ENCODE data around the gene KRTAP9-1. TPM values are rescaled to one million over a fixed set of nuclear protein-coding genes. Genes with fewer than 3 reads are reported as not detected.
A peak's percentile ranks its signal among the peaks of the same experiment; 100 is the strongest.

The KRTAP9-1 gene
- total and polyA plus RNA-seq, 4 donors: not detected

GRCh38 chr17:41176744-41177387, 12.8 kb upstream of the KRTAP9-1 start:
- H3K4me1 ChIP-seq (ENCODE audit: control insufficient read depth in 1 of 2, insufficient read depth in 2 of 2, low read length in 2 of 2): peaks cover 0 to 1% of the 10 kb centered on the region in 2 donors
- WGBS, 2 donors: 76 to 77% methylated on average over 3 of the region's 3 CpGs

GRCh38 chr17:41177727-41178271, 11.9 kb upstream of the KRTAP9-1 start, which contains the start of gene KRTAP4-2:
Gene KRTAP4-2, minus strand, starts transcription at chr17:41178221. Its CDS starts 57 bp downstream, at chr17:41178164.
- Histone ChIP-seq H3K36me3 (ENCODE audit: control insufficient read depth in 1 of 2, insufficient read depth in 2 of 2, low read length in 1 of 2) (no peaks in the 10 kb centered on the region), H3K4me1 (ENCODE audit: control insufficient read depth in 1 of 2, insufficient read depth in 2 of 2, low read length in 2 of 2) (peaks cover 0 to 1% of the 10 kb centered on the region in 2 donors), H3K27me3 (ENCODE audit: control insufficient read depth in 1 of 2, insufficient read depth in 2 of 2, low read length in 1 of 2) (no peaks in the 10 kb centered on the region), H3K4me3 (ENCODE audit: low read length in 2 of 2) (no peak within 1 kb of the TSS), H3K9me3 (ENCODE audit: control insufficient read depth, low read length) (peaks cover 1% of the 10 kb centered on the region), H3K27ac (ENCODE audit: low read depth in 1 of 2, low read length in 2 of 2) (no peak within 1 kb of the TSS)
- DNase-seq (no peak), ATAC-seq (ENCODE audit: low FRiP score) (no peak)
- intact Hi-C loops (cut with DNase I): no loop called here
- WGBS, 2 donors: 85 to 86% methylated on average over 7 of the region's 7 CpGs

More at GRCh38 chr17:41176744-41177387, 12.8 kb upstream of the KRTAP9-1 start:
- no peak for DNase-seq
- intact Hi-C loops (cut with DNase I): no loop called here
- Histone ChIP-seq H3K36me3 (ENCODE audit: control insufficient read depth in 1 of 2, insufficient read depth in 2 of 2, low read length in 1 of 2) (no peaks in the 10 kb centered on the region), H3K27me3 (ENCODE audit: control insufficient read depth in 1 of 2, insufficient read depth in 2 of 2, low read length in 1 of 2) (no peaks in the 10 kb centered on the region), H3K27ac (ENCODE audit: low read depth in 1 of 2, low read length in 2 of 2) (no peak overlapping the region), H3K4me3 (ENCODE audit: low read length in 2 of 2) (no peak overlapping the region), H3K9me3 (ENCODE audit: control insufficient read depth, low read length) (peaks cover 3% of the 10 kb centered on the region)
- ATAC-seq (ENCODE audit: low FRiP score): no peak

- intact Hi-C loops (cut with DNase I): no loop called here
- no peak overlapping the region for H3K27ac ChIP-seq (ENCODE audit: low read depth in 1 of 2, low read length in 2 of 2)
- no peak overlapping the region for H3K4me3 ChIP-seq (ENCODE audit: low read length in 2 of 2)
- H3K9me3 ChIP-seq (ENCODE audit: control insufficient read depth, low read length): peaks cover 1% of the 10 kb centered on the region
- H3K36me3 ChIP-seq (ENCODE audit: control insufficient read depth in 1 of 2, insufficient read depth in 2 of 2, low read length in 1 of 2): no peaks in the 10 kb centered on the region
- peaks cover 0 to 4% of the 10 kb centered on the region in 2 donors for H3K4me1 ChIP-seq (ENCODE audit: control insufficient read depth in 1 of 2, insufficient read depth in 2 of 2, low read length in 2 of 2)
- ATAC-seq (ENCODE audit: low FRiP score) (no peak), DNase-seq (no peak)
- 87 to 90% methylated on average over 3 of the region's 3 CpGs for WGBS, 2 donors
- H3K27me3 ChIP-seq (ENCODE audit: control insufficient read depth in 1 of 2, insufficient read depth in 2 of 2, low read length in 1 of 2): no peaks in the 10 kb centered on the region
Observed at GRCh38 chr17:41178341-41178740, 11.3 kb upstream of the KRTAP9-1 start.

GRCh38 chr17:41178843-41179616, 10.7 kb upstream of the KRTAP9-1 start:
- intact Hi-C loops (cut with DNase I): no loop called here
- DNase-seq: no peak
- 19 to 25% methylated on average over 1 of the region's 1 CpG for WGBS, 2 donors
- H3K4me3 ChIP-seq (ENCODE audit: low read length in 2 of 2): no peak overlapping the region
- no peaks in the 10 kb centered on the region for H3K27me3 ChIP-seq (ENCODE audit: control insufficient read depth in 1 of 2, insufficient read depth in 2 of 2, low read length in 1 of 2)
- peaks cover 0 to 4% of the 10 kb centered on the region in 2 donors for H3K4me1 ChIP-seq (ENCODE audit: control insufficient read depth in 1 of 2, insufficient read depth in 2 of 2, low read length in 2 of 2)
- no peak overlapping the region for H3K27ac ChIP-seq (ENCODE audit: low read depth in 1 of 2, low read length in 2 of 2)
- peaks cover 1% of the 10 kb centered on the region for H3K9me3 ChIP-seq (ENCODE audit: control insufficient read depth, low read length)
- no peaks in the 10 kb centered on the region for H3K36me3 ChIP-seq (ENCODE audit: control insufficient read depth in 1 of 2, insufficient read depth in 2 of 2, low read length in 1 of 2)
- peak; percentile 56 for ATAC-seq (ENCODE audit: low FRiP score)

GRCh38 chr17:41184480-41184961, 5.2 kb upstream of the KRTAP9-1 start, which contains the start of gene KRTAP4-1:
Gene KRTAP4-1, minus strand, starts transcription at chr17:41184911. Its CDS starts 57 bp downstream, at chr17:41184854.
- peaks cover 0 to 2% of the 10 kb centered on the region in 2 donors for H3K27me3 ChIP-seq (ENCODE audit: control insufficient read depth in 1 of 2, insufficient read depth in 2 of 2, low read length in 1 of 2)
- 60% methylated on average over 9 of the region's 9 CpGs for WGBS, 2 donors
- H3K4me3 ChIP-seq (ENCODE audit: low read length in 2 of 2): no peak within 1 kb of the TSS
- H3K9me3 ChIP-seq (ENCODE audit: control insufficient read depth, low read length): peaks cover 2% of the 10 kb centered on the region
- no peak for DNase-seq
- peaks cover 0 to 2% of the 10 kb centered on the region in 2 donors for H3K4me1 ChIP-seq (ENCODE audit: control insufficient read depth in 1 of 2, insufficient read depth in 2 of 2, low read length in 2 of 2)
- H3K36me3 ChIP-seq (ENCODE audit: control insufficient read depth in 1 of 2, insufficient read depth in 2 of 2, low read length in 1 of 2): no peaks in the 10 kb centered on the region
- intact Hi-C loops (cut with DNase I): no loop called here
- no peak for ATAC-seq (ENCODE audit: low FRiP score)
- no peak within 1 kb of the TSS for H3K27ac ChIP-seq (ENCODE audit: low read depth in 1 of 2, low read length in 2 of 2)

GRCh38 chr17:41185001-41185400, 4.7 kb upstream of the KRTAP9-1 start:
- DNase-seq: no peak
- H3K9me3 ChIP-seq (ENCODE audit: control insufficient read depth, low read length): peaks cover 2% of the 10 kb centered on the region
- no peak overlapping the region for H3K4me3 ChIP-seq (ENCODE audit: low read length in 2 of 2)
- intact Hi-C loops (cut with DNase I): no loop called here
- peaks cover 0 to 2% of the 10 kb centered on the region in 2 donors for H3K4me1 ChIP-seq (ENCODE audit: control insufficient read depth in 1 of 2, insufficient read depth in 2 of 2, low read length in 2 of 2)
- no peaks in the 10 kb centered on the region for H3K36me3 ChIP-seq (ENCODE audit: control insufficient read depth in 1 of 2, insufficient read depth in 2 of 2, low read length in 1 of 2)
- H3K27ac ChIP-seq (ENCODE audit: low read depth in 1 of 2, low read length in 2 of 2): no peak overlapping the region
- ATAC-seq (ENCODE audit: low FRiP score): no peak
- peaks cover 0 to 2% of the 10 kb centered on the region in 2 donors for H3K27me3 ChIP-seq (ENCODE audit: control insufficient read depth in 1 of 2, insufficient read depth in 2 of 2, low read length in 1 of 2)
- 34 to 51% methylated on average over 1 of the region's 1 CpG for WGBS, 2 donors

GRCh38 chr17:41186872-41187271, 2.8 kb upstream of the KRTAP9-1 start:
- no peak for DNase-seq
- 83 to 84% methylated on average over 2 of the region's 2 CpGs for WGBS, 2 donors
- Histone ChIP-seq H3K4me1 (ENCODE audit: control insufficient read depth in 1 of 2, insufficient read depth in 2 of 2, low read length in 2 of 2) (peaks cover 0 to 2% of the 10 kb centered on the region in 2 donors), H3K36me3 (ENCODE audit: control insufficient read depth in 1 of 2, insufficient read depth in 2 of 2, low read length in 1 of 2) (no peaks in the 10 kb centered on the region), H3K4me3 (ENCODE audit: low read length in 2 of 2) (no peak overlapping the region), H3K27ac (ENCODE audit: low read depth in 1 of 2, low read length in 2 of 2) (no peak overlapping the region), H3K9me3 (ENCODE audit: control insufficient read depth, low read length) (peaks cover 2% of the 10 kb centered on the region), H3K27me3 (ENCODE audit: control insufficient read depth in 1 of 2, insufficient read depth in 2 of 2, low read length in 1 of 2) (peaks cover 0 to 2% of the 10 kb centered on the region in 2 donors)
- ATAC-seq (ENCODE audit: low FRiP score): no peak
- intact Hi-C loops (cut with DNase I): no loop called here

GRCh38 chr17:41190328-41190727, 641 bp downstream of the KRTAP9-1 start:
- Histone ChIP-seq H3K27ac (ENCODE audit: low read depth in 1 of 2, low read length in 2 of 2) (no peak overlapping the region), H3K9me3 (ENCODE audit: control insufficient read depth, low read length) (peaks cover 2% of the 10 kb centered on the region), H3K4me1 (ENCODE audit: control insufficient read depth in 1 of 2, insufficient read depth in 2 of 2, low read length in 2 of 2) (no peaks in the 10 kb centered on the region), H3K36me3 (ENCODE audit: control insufficient read depth in 1 of 2, insufficient read depth in 2 of 2, low read length in 1 of 2) (no peaks in the 10 kb centered on the region), H3K27me3 (ENCODE audit: control insufficient read depth in 1 of 2, insufficient read depth in 2 of 2, low read length in 1 of 2) (peaks cover 0 to 2% of the 10 kb centered on the region in 2 donors), H3K4me3 (ENCODE audit: low read length in 2 of 2) (no peak overlapping the region)
- DNase-seq (no peak), ATAC-seq (ENCODE audit: low FRiP score) (no peak)
- intact Hi-C loops (cut with DNase I): no loop called here
- WGBS, 2 donors: 82 to 88% methylated on average over 3 of the region's 3 CpGs
